ENCODE measurements around the gene CCNT1. TPM values are rescaled to one million over a fixed set of nuclear protein-coding genes. Genes with fewer than 3 reads are reported as not detected.

The CCNT1 gene
- total and polyA plus RNA-seq, 2 of the 4 experiments (the other 2 are of a cell fraction) = 9.0 to 74.0 TPM

DNA sequence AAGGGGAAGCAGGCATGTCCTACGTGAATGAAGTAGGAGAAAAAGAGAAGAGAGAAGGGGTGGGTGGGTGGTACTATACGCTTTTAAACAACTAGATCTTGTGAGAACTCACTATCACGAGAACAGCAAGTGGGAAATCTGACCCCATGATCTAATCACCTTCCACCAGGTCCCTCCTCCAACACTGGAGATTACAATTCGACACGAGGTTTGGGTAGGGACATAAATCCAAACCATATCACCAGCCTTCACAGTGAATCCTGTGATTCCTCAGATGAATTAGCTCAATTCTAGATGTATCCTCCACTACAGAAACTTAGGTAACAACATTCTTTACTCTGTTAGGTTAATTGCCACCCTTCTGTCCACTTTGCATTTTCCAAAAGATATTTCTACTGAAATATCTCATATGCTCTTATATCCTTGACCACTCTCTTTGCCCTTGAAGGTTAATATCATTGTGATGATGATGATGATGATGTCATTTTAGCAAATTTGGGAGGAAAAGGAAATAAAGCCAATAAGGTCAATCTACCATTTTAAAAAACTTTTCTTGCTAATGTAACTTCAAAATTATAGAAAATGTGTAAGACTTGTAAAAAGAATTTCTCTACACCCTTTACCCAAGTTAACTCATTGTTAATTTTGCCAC lies 23.2 kb upstream of the CCNT1 start:
- BruUV-seq (replicated peaks) = no TSS peak
- no peaks in the 10 kb centered on the region for H3K79me1 ChIP-seq (ENCODE audit: low read depth in 1 of 2, low read length in 2 of 2)
- no peak overlapping the region for H4K5ac ChIP-seq (ENCODE audit: low read depth, low read length)
- no peak for ATAC-seq (ENCODE audit: low read depth)
- no peaks in the 10 kb centered on the region for H4K20me1 ChIP-seq (ENCODE audit: insufficient read depth, low read length)
- H3K4me2 ChIP-seq (ENCODE audit: low read depth, low read length) = no peak overlapping the region
- H4K8ac ChIP-seq (ENCODE audit: low read depth in 2 of 2, low read length in 2 of 2) = no peak overlapping the region
- peaks cover 10% of the 10 kb centered on the region for H3K27me3 ChIP-seq (ENCODE audit: control insufficient read depth, insufficient read depth, low read length)
- 40% methylated on average over 2 of the region's 5 CpGs; no CpG with 5 or more reads in 1 of the 2 experiments for WGBS, 2 experiments (ENCODE audit: extremely low coverage in 2 of 2, insufficient read length in 1 of 2)
- dilution Hi-C loops (cut with HindIII; ENCODE audit: low sequenced_read_pairs, unreplicated experiment) (no loop called here), intact Hi-C loops (cut with micrococcal nuclease) (no loop called here), in situ Hi-C loops (cut with MboI; ENCODE audit: low sequenced_read_pairs) (no loop called here)
- no peak overlapping the region for H2AK9ac ChIP-seq (replicated peaks; ENCODE audit: low read depth, low read length, poor library complexity)
- no peak overlapping the region for H2AK5ac ChIP-seq (ENCODE audit: low read depth, low read length)
- no peak overlapping the region for H2AFZ ChIP-seq (replicated peaks; ENCODE audit: low read length, poor library complexity)
- H3K36me3 ChIP-seq (ENCODE audit: control insufficient read depth, insufficient read depth, low read length) = no peaks in the 10 kb centered on the region
- no peak overlapping the region for H3K27ac ChIP-seq (ENCODE audit: insufficient read depth, low read length)
- TF ChIP-seq CHD1 (IDR thresholded peaks at IDR 0.05; ENCODE audit: low read depth, low read length) = no peak
- TF ChIP-seq RAD21 (IDR thresholded peaks at IDR 0.05; ENCODE audit: low read length) = no peak
- TF ChIP-seq CEBPB (IDR thresholded peaks at IDR 0.05; ENCODE audit: low read depth, low read length) = no peak
- TF ChIP-seq RFX5 (IDR thresholded peaks at IDR 0.05; ENCODE audit: low read depth, low read length) = no peak
- no peak for TF ChIP-seq BHLHE40 (IDR thresholded peaks at IDR 0.05; ENCODE audit: low read depth, low read length)
- TF ChIP-seq MAFK (IDR thresholded peaks at IDR 0.05; ENCODE audit: low read depth, low read length) = no peak
- TF ChIP-seq, protein P1, sequence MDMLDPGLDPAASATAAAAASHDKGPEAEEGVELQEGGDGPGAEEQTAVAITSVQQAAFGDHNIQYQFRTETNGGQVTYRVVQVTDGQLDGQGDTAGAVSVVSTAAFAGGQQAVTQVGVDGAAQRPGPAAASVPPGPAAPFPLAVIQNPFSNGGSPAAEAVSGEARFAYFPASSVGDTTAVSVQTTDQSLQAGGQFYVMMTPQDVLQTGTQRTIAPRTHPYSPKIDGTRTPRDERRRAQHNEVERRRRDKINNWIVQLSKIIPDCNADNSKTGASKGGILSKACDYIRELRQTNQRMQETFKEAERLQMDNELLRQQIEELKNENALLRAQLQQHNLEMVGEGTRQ (IDR thresholded peaks at IDR 0.05; ENCODE audit: low read depth, low read length) = no peak
- TF ChIP-seq MAZ (IDR thresholded peaks at IDR 0.05; ENCODE audit: borderline replicate concordance, low read depth, low read length) = no peak
- no peak for TF ChIP-seq MXI1 (IDR thresholded peaks at IDR 0.05; ENCODE audit: borderline replicate concordance, low read depth, low read length)
- no peak for TF ChIP-seq NFE2L2 (IDR thresholded peaks at IDR 0.05; ENCODE audit: low read depth, low read length)
- no peak for TF ChIP-seq SMC3 (IDR thresholded peaks at IDR 0.05; ENCODE audit: low read depth, low read length)
- TF ChIP-seq RCOR1 (IDR thresholded peaks at IDR 0.05; ENCODE audit: insufficient replicate concordance, low read length) = no peak
- TF ChIP-seq FOS (IDR thresholded peaks at IDR 0.05; ENCODE audit: low read depth, low read length) = no peak
- no peak for TF ChIP-seq POLR2A (IDR thresholded peaks at IDR 0.05; ENCODE audit: low read depth, low read length)
- TF ChIP-seq, protein P2, sequence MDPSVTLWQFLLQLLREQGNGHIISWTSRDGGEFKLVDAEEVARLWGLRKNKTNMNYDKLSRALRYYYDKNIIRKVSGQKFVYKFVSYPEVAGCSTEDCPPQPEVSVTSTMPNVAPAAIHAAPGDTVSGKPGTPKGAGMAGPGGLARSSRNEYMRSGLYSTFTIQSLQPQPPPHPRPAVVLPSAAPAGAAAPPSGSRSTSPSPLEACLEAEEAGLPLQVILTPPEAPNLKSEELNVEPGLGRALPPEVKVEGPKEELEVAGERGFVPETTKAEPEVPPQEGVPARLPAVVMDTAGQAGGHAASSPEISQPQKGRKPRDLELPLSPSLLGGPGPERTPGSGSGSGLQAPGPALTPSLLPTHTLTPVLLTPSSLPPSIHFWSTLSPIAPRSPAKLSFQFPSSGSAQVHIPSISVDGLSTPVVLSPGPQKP (IDR thresholded peaks at IDR 0.05; ENCODE audit: borderline replicate concordance, low read depth, low read length) = no peak
- H3K9me1 ChIP-seq (ENCODE audit: insufficient read depth, low read length) = no peaks in the 10 kb centered on the region
- H2BK20ac ChIP-seq (ENCODE audit: low read depth, low read length) = no peak overlapping the region
- H3K9ac ChIP-seq (ENCODE audit: low read depth, low read length) = no peak overlapping the region
- POLR2A ChIA-PET (ENCODE audit: unreplicated experiment) = no interaction called here
- no peak overlapping the region for H3K18ac ChIP-seq (ENCODE audit: low read depth, low read length)
- H3K14ac ChIP-seq (replicated peaks; ENCODE audit: low read depth, low read length) = no peak overlapping the region
- H2BK15ac ChIP-seq (ENCODE audit: low read depth, low read length) = no peak overlapping the region
- DNase-seq = no peak
- no peak overlapping the region for H3K4ac ChIP-seq (ENCODE audit: low read depth, low read length)
- no peak overlapping the region for H2BK120ac ChIP-seq (ENCODE audit: low read depth, low read length)
- no peak overlapping the region for H2BK5ac ChIP-seq (ENCODE audit: low read depth, low read length, poor library complexity, severe bottlenecking)
- CTCF ChIA-PET = interaction anchor here (0.5 kb wide), 1 partner anchor 60 kb away, joined by 4 read pairs; no protein-coding TSS in a partner anchor
- H4K91ac ChIP-seq (ENCODE audit: insufficient read depth, low read depth, low read length) = no peak overlapping the region
- no peak overlapping the region for H3K56ac ChIP-seq (ENCODE audit: extremely low read depth, insufficient read depth, low read length)
- no peaks in the 10 kb centered on the region for H3K9me3 ChIP-seq (ENCODE audit: control insufficient read depth, insufficient read depth, low read length)
- H3K4me1 ChIP-seq (ENCODE audit: control insufficient read depth, insufficient read depth, low read length) = no peaks in the 10 kb centered on the region
- H3K4me3 ChIP-seq (ENCODE audit: insufficient read depth, low read depth, low read length) = no peak overlapping the region
- no peak overlapping the region for H3K23ac ChIP-seq (ENCODE audit: low read depth, low read length)
